Kidney epithelial cell (primary cell): ENCODE results near the gene GAREM1. TPM values are rescaled to one million over a fixed set of nuclear protein-coding genes. Genes with fewer than 3 reads are reported as not detected.

Experiments used
- DNase-seq: peaks from one replicate; pipeline ENCODE4 v3.0.0-alpha.2; 2010; ENCODE audit warnings: low read depth
- H3K27me3 ChIP-seq: 2 replicates; pipeline ENCODE4 v1.6.0; 2011; ENCODE audit warnings: low read length; ENCODE audit not compliant: control insufficient read depth, insufficient read depth
- H3K36me3 ChIP-seq: 2 replicates; pipeline ENCODE4 v1.5.1; 2011; ENCODE audit warnings: low read length; ENCODE audit not compliant: control insufficient read depth, insufficient read depth
- H3K4me3 ChIP-seq: 2 replicates; pipeline ENCODE4 v1.5.1; 2011; ENCODE audit warnings: low read depth, mild to moderate bottlenecking, control low read depth, low read length
- CTCF ChIP-seq: IDR thresholded peaks from 2 replicates; pipeline ENCODE4 v1.5.1; 2011; ENCODE audit warnings: mild to moderate bottlenecking, moderate library complexity, low read length, control low read depth, inconsistent platforms; ENCODE audit not compliant: insufficient read depth, poor library complexity, severe bottlenecking
- total RNA-seq: library from RNA; depleted of rRNA; stranded (reverse); fragments of >200 nt; gene quantifications from 2 replicates; pipeline ENCODE4 v1.2.3, GENCODE V29; 2015

The GAREM1 gene
- total RNA-seq, 1 donor from 2014 or later: 2.9 TPM

GRCh38 chr18:32302806-32303205 is 167.9 kb downstream of the GAREM1 start:
- H3K36me3 ChIP-seq: no peaks in the 10 kb centered on the region
- no peaks in the 10 kb centered on the region for H3K27me3 ChIP-seq
- no peak for TF ChIP-seq CTCF
- no peak for DNase-seq
- no peak overlapping the region for H3K4me3 ChIP-seq

- H3K36me3 ChIP-seq: no peaks in the 10 kb centered on the region
- no peaks in the 10 kb centered on the region for H3K27me3 ChIP-seq
- H3K4me3 ChIP-seq: no peak overlapping the region
- TF ChIP-seq CTCF: no peak
- DNase-seq: peak; percentile 51
These were observed 168.5 kb downstream of the GAREM1 start for GRCh38 chr18:32301976-32302743.

GRCh38 chr18:32301361-32301760 is 169.3 kb downstream of the GAREM1 start:
- DNase-seq: no peak
- Histone ChIP-seq H3K4me3 (no peak overlapping the region), H3K27me3 (no peaks in the 10 kb centered on the region), H3K36me3 (no peaks in the 10 kb centered on the region)
- TF ChIP-seq CTCF: no peak

- Histone ChIP-seq H3K4me3 (no peak overlapping the region), H3K36me3 (no peaks in the 10 kb centered on the region), H3K27me3 (no peaks in the 10 kb centered on the region)
- DNase-seq: no peak
- TF ChIP-seq CTCF: no peak
These were observed 169.8 kb downstream of the GAREM1 start for GRCh38 chr18:32300914-32301313.

GRCh38 chr18:32299484-32299883 is 171.2 kb downstream of the GAREM1 start:
- Histone ChIP-seq H3K36me3 (no peaks in the 10 kb centered on the region), H3K4me3 (no peak overlapping the region), H3K27me3 (no peaks in the 10 kb centered on the region)
- DNase-seq: no peak
- TF ChIP-seq CTCF: no peak

- Histone ChIP-seq H3K4me3 (no peak overlapping the region), H3K36me3 (no peaks in the 10 kb centered on the region), H3K27me3 (no peaks in the 10 kb centered on the region)
- TF ChIP-seq CTCF: no peak
- DNase-seq: no peak
These were observed 172.5 kb downstream of the GAREM1 start for GRCh38 chr18:32298171-32298667.
